H9 (cell line): ENCODE measurements around the gene IMPDH1. TPM values are rescaled to one million over a fixed set of nuclear protein-coding genes. Genes with fewer than 3 reads are reported as not detected.

ENCODE experiments used
- DNase-seq: peaks from one replicate; pipeline ENCODE4 v3.0.0-alpha.2; 2017
- H2AFZ ChIP-seq: one replicate; pipeline ENCODE4 v1.6.1; 2013; ENCODE audit warnings: mild to moderate bottlenecking, low read length, control low read depth, moderate library complexity
- H2AK5ac ChIP-seq: 2 replicates; pipeline ENCODE4 v1.6.1; 2013; ENCODE audit warnings: low read length, control low read depth, mixed read lengths; ENCODE audit not compliant: insufficient read length
- H2BK120ac ChIP-seq: one replicate; pipeline ENCODE4 v1.6.1; 2013; ENCODE audit warnings: low read depth, mild to moderate bottlenecking, low read length, control low read depth, inconsistent platforms; ENCODE audit not compliant: poor library complexity, severe bottlenecking
- H2BK12ac ChIP-seq: 2 replicates; pipeline ENCODE4 v1.6.1; 2013; ENCODE audit warnings: low read length, control low read depth, mixed read lengths, low read depth; ENCODE audit not compliant: insufficient read length
- H2BK15ac ChIP-seq: 2 replicates; pipeline ENCODE4 v1.6.1; 2013; ENCODE audit warnings: low read depth, low read length, control low read depth
- H2BK20ac ChIP-seq: one replicate; pipeline ENCODE4 v1.6.1; 2013; ENCODE audit warnings: low read depth, mild to moderate bottlenecking, low read length, control low read depth, inconsistent platforms; ENCODE audit not compliant: poor library complexity, severe bottlenecking
- H2BK5ac ChIP-seq: 2 replicates; pipeline ENCODE4 v1.6.1; 2013; ENCODE audit warnings: low read length, control low read depth, mixed read lengths; ENCODE audit not compliant: insufficient read length
- H3K14ac ChIP-seq: 2 replicates; pipeline ENCODE4 v1.6.1; 2013; ENCODE audit warnings: low read length, control low read depth; ENCODE audit not compliant: insufficient read depth
- H3K18ac ChIP-seq: 2 replicates; pipeline ENCODE4 v1.6.1; 2013; ENCODE audit warnings: low read depth, mild to moderate bottlenecking, mixed read lengths, low read length, control low read depth; ENCODE audit not compliant: insufficient read length
- H3K23ac ChIP-seq: 2 replicates; pipeline ENCODE4 v1.6.1; 2013; ENCODE audit warnings: low read length, control low read depth, mixed read lengths, low read depth; ENCODE audit not compliant: insufficient read length
- H3K23me2 ChIP-seq: 2 replicates; pipeline ENCODE4 v1.6.1; 2013; ENCODE audit warnings: low read depth, mild to moderate bottlenecking, mixed read lengths, low read length, control low read depth; ENCODE audit not compliant: insufficient read length, poor library complexity, severe bottlenecking
- H3K27ac ChIP-seq: 2 replicates; pipeline ENCODE4 v1.5.1; 2013; ENCODE audit warnings: low read length, control low read depth, mixed read lengths, low read depth; ENCODE audit not compliant: insufficient read length
- H3K27me3 ChIP-seq: 2 replicates; pipeline ENCODE4 v1.6.1; 2013; ENCODE audit warnings: low read length, control low read depth, inconsistent platforms; ENCODE audit not compliant: insufficient read depth
- H3K4ac ChIP-seq: 2 replicates; pipeline ENCODE4 v1.6.1; 2013; ENCODE audit warnings: low read depth, mild to moderate bottlenecking, control low read depth, inconsistent platforms, low read length, moderate library complexity
- H3K4me1 ChIP-seq: 2 replicates; pipeline ENCODE4 v1.6.1; 2013; ENCODE audit warnings: low read length, control low read depth, inconsistent platforms; ENCODE audit not compliant: insufficient read depth
- H3K4me2 ChIP-seq: 2 replicates; pipeline ENCODE4 v1.6.1; 2013; ENCODE audit warnings: low read length, control low read depth, mixed read lengths; ENCODE audit not compliant: insufficient read length, insufficient read depth
- H3K56ac ChIP-seq: 2 replicates; pipeline ENCODE4 v1.6.1; 2013; ENCODE audit warnings: low read depth, mild to moderate bottlenecking, mixed read lengths, low read length, control low read depth; ENCODE audit not compliant: insufficient read length
- H3K79me1 ChIP-seq: 2 replicates; pipeline ENCODE4 v1.6.1; 2013; ENCODE audit warnings: low read depth, mild to moderate bottlenecking, moderate library complexity, low read length, control low read depth, inconsistent platforms; ENCODE audit not compliant: insufficient read depth, poor library complexity, severe bottlenecking
- H3K79me2 ChIP-seq: 2 replicates; pipeline ENCODE4 v1.6.1; 2013; ENCODE audit warnings: low read length, control low read depth, inconsistent platforms; ENCODE audit not compliant: insufficient read depth
- H3K9ac ChIP-seq: 2 replicates; pipeline ENCODE4 v1.6.1; 2013; ENCODE audit warnings: low read length, control low read depth, mixed read lengths; ENCODE audit not compliant: insufficient read length; ENCODE audit errors: extremely low read depth
- H3K9me3 ChIP-seq: one replicate; pipeline ENCODE4 v1.6.1; 2013; ENCODE audit warnings: low read depth, low read length, inconsistent platforms; ENCODE audit not compliant: control insufficient read depth
- H3T11ph ChIP-seq: one replicate; pipeline ENCODE4 v1.6.1; 2013; ENCODE audit warnings: mild to moderate bottlenecking, low read length, control low read depth, inconsistent platforms
- H4K20me1 ChIP-seq: one replicate; pipeline ENCODE4 v1.6.1; 2013; ENCODE audit not compliant: control insufficient read depth, insufficient read length, insufficient read depth
- H4K5ac ChIP-seq: 2 replicates; pipeline ENCODE4 v1.6.1; 2013; ENCODE audit warnings: low read depth, mild to moderate bottlenecking, mixed read lengths, low read length, control low read depth; ENCODE audit not compliant: insufficient read length
- H4K8ac ChIP-seq: replicated peaks from 2 replicates; pipeline ENCODE4 v1.6.1; 2013; ENCODE audit warnings: low read length, control low read depth, mixed read lengths, low read depth; ENCODE audit not compliant: insufficient read length
- H4K91ac ChIP-seq: 2 replicates; pipeline ENCODE4 v1.6.1; 2013; ENCODE audit warnings: low read depth, mild to moderate bottlenecking, moderate library complexity, mixed read lengths, low read length, control low read depth; ENCODE audit not compliant: insufficient read length
- H3K27ac Mint-ChIP-seq, 3 experiments: 2 replicates in 2 of 3; 3 replicates in 1 of 3; pipeline ENCODE4 v1.8.0; 2020 to 2021; ENCODE audit warnings: mixed read lengths in 3 of 3, mild to moderate bottlenecking in 1 of 3, moderate library complexity in 1 of 3
- H3K27me3 Mint-ChIP-seq: 2 replicates; pipeline ENCODE4 v1.8.0; 2021; ENCODE audit warnings: low read depth, mild to moderate bottlenecking, moderate library complexity, mixed read lengths
- H3K36me3 Mint-ChIP-seq, 3 experiments: 2 replicates in 2 of 3; 3 replicates in 1 of 3; pipeline ENCODE4 v1.8.0; 2020 to 2021; ENCODE audit warnings: low read depth in 3 of 3, mixed read lengths in 3 of 3; ENCODE audit not compliant: insufficient read depth in 1 of 3
- H3K4me1 Mint-ChIP-seq, 2 experiments: 2 replicates each; pipeline ENCODE4 v1.8.0; 2020; ENCODE audit warnings: mixed read lengths in 2 of 2
- H3K4me3 Mint-ChIP-seq, 2 experiments: 2 replicates in 1 of 2; 3 replicates in 1 of 2; pipeline ENCODE4 v1.8.0; 2020 to 2021; ENCODE audit warnings: mild to moderate bottlenecking in 2 of 2, mixed read lengths in 2 of 2, moderate library complexity in 1 of 2
- H3K9me3 Mint-ChIP-seq, 2 experiments: 2 replicates in 1 of 2; 3 replicates in 1 of 2; pipeline ENCODE4 v1.8.0; 2020; ENCODE audit warnings: mild to moderate bottlenecking in 2 of 2, mixed read lengths in 2 of 2, moderate library complexity in 1 of 2
- CTCF ChIP-seq: fragments of 200-600 bp; sonication (generic); conservative IDR thresholded peaks from 3 replicates; pipeline ENCODE4 v1.8.0; 2021; ENCODE audit warnings: antibody characterized with exemption, mild to moderate bottlenecking
- WGBS: extraction: QIAGEN DNeasy Blood & Tissue Kit; methylation state at CpG from one replicate; pipeline ENCODE4 v1.1.7; 2013; ENCODE audit warnings: missing lambda C conversion rate, low lambda C conversion rate, mixed read lengths; ENCODE audit not compliant: insufficient read length; ENCODE audit errors: extremely low coverage; 5-methylcytosine and 5-hydroxymethylcytosine counted together
- total RNA-seq: library from RNA; stranded (reverse); gene quantifications from 2 replicates; pipeline ENCODE4 v1.2.1, GENCODE V29; 2021

Gene IMPDH1
- total RNA-seq, 1 experiment from 2014 or later = 35.2 TPM

GRCh38 chr7:128421384-128421783, 11.6 kb upstream of the IMPDH1 start:
- Mint-ChIP-seq H3K27ac (no peak overlapping the region), H3K27me3 (peaks cover 24% of the 10 kb centered on the region), H3K9me3 (no peaks in the 10 kb centered on the region), H3K4me3 (no peak overlapping the region), H3K36me3 (no peaks in the 10 kb centered on the region), H3K4me1 (no peaks in the 10 kb centered on the region)
- no peak overlapping the region for H2BK15ac ChIP-seq
- no peak overlapping the region for H3T11ph ChIP-seq
- DNase-seq = no peak
- no peak overlapping the region for H2BK12ac ChIP-seq
- no peak overlapping the region for H3K56ac ChIP-seq
- H4K91ac ChIP-seq = no peak overlapping the region
- no peaks in the 10 kb centered on the region for H3K79me2 ChIP-seq
- no CpG with 5 or more reads among the region's 1 CpG for WGBS
- no peaks in the 10 kb centered on the region for H3K4me1 ChIP-seq
- no peak overlapping the region for H4K8ac ChIP-seq
- no peak overlapping the region for H3K14ac ChIP-seq
- no peaks in the 10 kb centered on the region for H3K79me1 ChIP-seq
- H3K23me2 ChIP-seq = no peaks in the 10 kb centered on the region
- H3K4me2 ChIP-seq = no peak overlapping the region
- TF ChIP-seq CTCF = no peak
- no peaks in the 10 kb centered on the region for H4K20me1 ChIP-seq
- H3K4ac ChIP-seq = no peak overlapping the region
- no peaks in the 10 kb centered on the region for H3K27me3 ChIP-seq
- no peak overlapping the region for H4K5ac ChIP-seq
- H3K9ac ChIP-seq = no peak overlapping the region
- no peak overlapping the region for H3K18ac ChIP-seq
- no peak overlapping the region for H2AK5ac ChIP-seq
- no peak overlapping the region for H3K23ac ChIP-seq
- H2BK5ac ChIP-seq = no peak overlapping the region
- H2BK120ac ChIP-seq = no peak overlapping the region
- no peak overlapping the region for H2AFZ ChIP-seq
- H3K9me3 ChIP-seq = no peaks in the 10 kb centered on the region
- H3K27ac ChIP-seq = no peak overlapping the region
- no peak overlapping the region for H2BK20ac ChIP-seq
